Caco-2 (cell line): ENCODE data around the gene ATF7IP2. TPM values are rescaled to one million over a fixed set of nuclear protein-coding genes. Genes with fewer than 3 reads are reported as not detected.
"Not testable (repeated sequence)": the region's sequence is repeated elsewhere in the genome, so short reads cannot be mapped to it uniquely, and the experiment has no call there.

Experiments
- BruUV-seq: library from RNA; stranded (reverse); fragments of 400-500 nt; replicated peaks from 2 replicates; lab custom pipeline; 2021; lab: Mats Ljungman, UMichigan
- CTCF ChIA-PET: fragments of 300-600 bp; sonication (Branson Sonifier 250); formaldehyde crosslinking; loops from one replicate; lab custom pipeline; 2022; ENCODE audit warnings: antibody characterized with exemption; lab: Charles Lee
- POLR2A ChIA-PET: fragments of 300-600 bp; sonication (Branson Sonifier 250); formaldehyde crosslinking; loops from one replicate; lab custom pipeline; 2022; ENCODE audit warnings: antibody characterized with exemption; lab: Charles Lee
- DNase-seq, 2 experiments: peaks; one replicate each; pipeline versions ENCODE4 v3.0.0 to v3.0.0-alpha.2; 2020 to 2022
- H3K27me3 ChIP-seq: replicated peaks from 2 replicates; pipeline ENCODE4 v1.6.0; 2011; ENCODE audit warnings: low read length; ENCODE audit not compliant: control insufficient read depth, insufficient read depth
- H3K36me3 ChIP-seq: 2 replicates; pipeline ENCODE4 v1.5.1; 2011; ENCODE audit warnings: low read length; ENCODE audit not compliant: control insufficient read depth, insufficient read depth
- H3K4me1 ChIP-seq: fragments of 250-450 bp; sonication (Bioruptor Pico); 2 replicates; pipeline ENCODE4 v1.5.1; 2020; ENCODE audit warnings: mild to moderate bottlenecking
- H3K4me3 ChIP-seq: 2 replicates; pipeline ENCODE4 v1.5.1; 2011; ENCODE audit warnings: low read depth, mild to moderate bottlenecking, control low read depth, low read length
- H3K9me3 ChIP-seq: fragments of 250-450 bp; sonication (Bioruptor Pico); 2 replicates; pipeline ENCODE4 v1.5.1; 2020; ENCODE audit warnings: mild to moderate bottlenecking, moderate library complexity
- H3K27ac Mint-ChIP-seq: one replicate; pipeline ENCODE4 v1.8.0; 2022; ENCODE audit warnings: mixed read lengths; ENCODE audit not compliant: unreplicated experiment
- H3K27me3 Mint-ChIP-seq: one replicate; pipeline ENCODE4 v1.8.0; 2022; ENCODE audit warnings: mixed read lengths; ENCODE audit not compliant: insufficient read depth, unreplicated experiment
- H3K36me3 Mint-ChIP-seq: one replicate; pipeline ENCODE4 v1.8.0; 2022; ENCODE audit warnings: mild to moderate bottlenecking, mixed read lengths; ENCODE audit not compliant: insufficient read depth, unreplicated experiment
- H3K4me1 Mint-ChIP-seq: one replicate; pipeline ENCODE4 v1.8.0; 2022; ENCODE audit warnings: low read depth, mixed read lengths; ENCODE audit not compliant: unreplicated experiment
- H3K4me3 Mint-ChIP-seq: one replicate; pipeline ENCODE4 v1.8.0; 2022; ENCODE audit warnings: mild to moderate bottlenecking, moderate library complexity, mixed read lengths; ENCODE audit not compliant: unreplicated experiment
- H3K9me3 Mint-ChIP-seq: one replicate; pipeline ENCODE4 v1.8.0; 2022; ENCODE audit warnings: mixed read lengths; ENCODE audit not compliant: unreplicated experiment
- CTCF ChIP-seq, 2 experiments: fragments of 200-600 bp in 1 of 2; IDR thresholded peaks; 1 replicate in 1 of 2; 2 replicates in 1 of 2; pipeline versions ENCODE4 v1.5.1 to v1.8.0; 2011 to 2022; ENCODE audit warnings: antibody characterized with exemption in 1 of 2, control low read depth in 1 of 2, inconsistent platforms in 1 of 2, low read depth in 1 of 2, low read length in 1 of 2, mild to moderate bottlenecking in 1 of 2, moderate library complexity in 1 of 2; ENCODE audit not compliant: insufficient read depth in 1 of 2, severe bottlenecking in 1 of 2, unreplicated experiment in 1 of 2
- intact Hi-C: fragments of 100-400 bp; cut with micrococcal nuclease; formaldehyde crosslinking; loops from one replicate; pipeline ENCODE4 v1.10.0; 2022; ENCODE audit not compliant: unreplicated experiment
- total RNA-seq: library from RNA; stranded (reverse); gene quantifications from 2 replicates; pipeline ENCODE4 v1.2.3, GENCODE V29; 2022

Gene ATF7IP2
- total RNA-seq, 1 experiment from 2014 or later = 16.4 TPM

GRCh38 chr16:10402975-10403374 is 17.1 kb downstream of the ATF7IP2 start:
- Mint-ChIP-seq H3K4me3 (no peak overlapping the region), H3K27me3 (no peaks in the 10 kb centered on the region), H3K36me3 (peaks cover 23% of the 10 kb centered on the region), H3K4me1 (no peaks in the 10 kb centered on the region), H3K27ac (no peak overlapping the region), H3K9me3 (peaks cover 27% of the 10 kb centered on the region)
- no peak overlapping the region for H3K4me3 ChIP-seq
- H3K4me1 ChIP-seq = peaks cover 5% of the 10 kb centered on the region; the same call in 1 of the 2 replicates
- TF ChIP-seq CTCF (IDR thresholded peaks at IDR 0.05; ENCODE audit: insufficient read depth in 1 of 2, low read depth in 1 of 2, low read length in 1 of 2, severe bottlenecking in 1 of 2, unreplicated experiment in 1 of 2) = no peak
- intact Hi-C loops = no loop called here
- CTCF ChIA-PET = no interaction called here
- no peaks in the 10 kb centered on the region for H3K27me3 ChIP-seq
- peaks cover 11% of the 10 kb centered on the region; the same call in 1 of the 2 replicates for H3K9me3 ChIP-seq
- POLR2A ChIA-PET = no interaction called here
- no peaks in the 10 kb centered on the region for H3K36me3 ChIP-seq
- no peak for DNase-seq
- no TSS peak for BruUV-seq

GRCh38 chr16:10405386-10405939 is 19.6 kb downstream of the ATF7IP2 start:
- peaks cover 43% of the 10 kb centered on the region for H3K9me3 Mint-ChIP-seq
- intact Hi-C loops = no loop called here
- H3K4me3 Mint-ChIP-seq = no peak overlapping the region
- Histone ChIP-seq H3K4me1 (peaks cover 5% of the 10 kb centered on the region; the same call in 1 of the 2 replicates), H3K4me3 (no peak overlapping the region), H3K36me3 (no peaks in the 10 kb centered on the region), H3K27me3 (no peaks in the 10 kb centered on the region), H3K9me3 (peaks cover 22% of the 10 kb centered on the region)
- H3K27ac Mint-ChIP-seq = no peak overlapping the region
- no peak for DNase-seq
- no peaks in the 10 kb centered on the region for H3K27me3 Mint-ChIP-seq
- no peaks in the 10 kb centered on the region for H3K4me1 Mint-ChIP-seq
- peaks cover 33% of the 10 kb centered on the region for H3K36me3 Mint-ChIP-seq
- ChIA-PET POLR2A (no interaction called here), CTCF (no interaction called here)
- BruUV-seq = no TSS peak
- no peak for TF ChIP-seq CTCF (IDR thresholded peaks at IDR 0.05; ENCODE audit: insufficient read depth in 1 of 2, low read depth in 1 of 2, low read length in 1 of 2, severe bottlenecking in 1 of 2, unreplicated experiment in 1 of 2)

- peaks cover 27% of the 10 kb centered on the region for H3K9me3 ChIP-seq
- intact Hi-C loops = no loop called here
- no TSS peak for BruUV-seq
- TF ChIP-seq CTCF (IDR thresholded peaks at IDR 0.05; ENCODE audit: insufficient read depth in 1 of 2, low read depth in 1 of 2, low read length in 1 of 2, severe bottlenecking in 1 of 2, unreplicated experiment in 1 of 2) = no peak
- DNase-seq = no peak
- Mint-ChIP-seq H3K9me3 (peaks cover 62% of the 10 kb centered on the region), H3K4me1 (no peaks in the 10 kb centered on the region), H3K27ac (no peak overlapping the region), H3K36me3 (peaks cover 25% of the 10 kb centered on the region), H3K27me3 (no peaks in the 10 kb centered on the region), H3K4me3 (no peak overlapping the region)
- CTCF ChIA-PET = no interaction called here
- no peaks in the 10 kb centered on the region for H3K27me3 ChIP-seq
- no peak overlapping the region for H3K4me3 ChIP-seq
- POLR2A ChIA-PET = no interaction called here
- no peaks in the 10 kb centered on the region for H3K36me3 ChIP-seq
- H3K4me1 ChIP-seq = peaks cover 5% of the 10 kb centered on the region; the same call in 1 of the 2 replicates
These were observed 23.0 kb downstream of the ATF7IP2 start for GRCh38 chr16:10408824-10409381.

GRCh38 chr16:10409713-10410112 is 23.9 kb downstream of the ATF7IP2 start:
- CTCF ChIA-PET, H3K27ac Mint-ChIP-seq, BruUV-seq, POLR2A ChIA-PET, intact Hi-C loops, H3K4me1 ChIP-seq, DNase-seq, H3K36me3 ChIP-seq, H3K27me3 ChIP-seq, H3K4me3 Mint-ChIP-seq, H3K4me3 ChIP-seq, H3K27me3 Mint-ChIP-seq, H3K4me1 Mint-ChIP-seq: not testable (repeated sequence)
- Mint-ChIP-seq H3K9me3 (peaks cover 70% of the 10 kb centered on the region), H3K36me3 (peaks cover 31% of the 10 kb centered on the region)
- peaks cover 25% of the 10 kb centered on the region for H3K9me3 ChIP-seq
